ENCODE data around the gene DGKD. TPM values are rescaled to one million over a fixed set of nuclear protein-coding genes. Genes with fewer than 3 reads are reported as not detected.

DGKD gene
- total RNA-seq, 1 experiment from 2014 or later = 105 TPM

- Histone ChIP-seq H3K27me3 (replicated peaks; ENCODE audit: control insufficient read depth, insufficient read depth, low read length) (no peaks in the 10 kb centered on the region), H3K4me3 (ENCODE audit: low read depth, low read length) (no peak overlapping the region), H3K4me1 (peaks cover 10% of the 10 kb centered on the region; the same call in 1 of the 2 replicates), H3K9me3 (no peaks in the 10 kb centered on the region), H3K36me3 (ENCODE audit: control insufficient read depth, insufficient read depth, low read length) (no peaks in the 10 kb centered on the region)
- Mint-ChIP-seq H3K27me3 (ENCODE audit: insufficient read depth, unreplicated experiment) (no peaks in the 10 kb centered on the region), H3K4me3 (ENCODE audit: unreplicated experiment) (no peak overlapping the region), H3K36me3 (ENCODE audit: insufficient read depth, unreplicated experiment) (peaks cover 6% of the 10 kb centered on the region), H3K27ac (ENCODE audit: unreplicated experiment) (no peak overlapping the region), H3K9me3 (ENCODE audit: unreplicated experiment) (no peaks in the 10 kb centered on the region), H3K4me1 (ENCODE audit: low read depth, unreplicated experiment) (no peaks in the 10 kb centered on the region)
- no TSS peak for BruUV-seq (replicated peaks)
- ChIA-PET POLR2A (interaction anchor here (0.7 kb wide), 1 partner anchor 26 kb away, joined by 3 read pairs; no protein-coding TSS in a partner anchor), CTCF (no interaction called here)
- no peak for DNase-seq
- intact Hi-C loops (cut with micrococcal nuclease; ENCODE audit: unreplicated experiment) = no loop called here
- TF ChIP-seq CTCF (IDR thresholded peaks at IDR 0.05; ENCODE audit: insufficient read depth in 1 of 2, low read depth in 1 of 2, low read length in 1 of 2, severe bottlenecking in 1 of 2, unreplicated experiment in 1 of 2) = no peak
Measured at GRCh38 chr2:233495503-233496496, 141.5 kb downstream of the DGKD start.

- BruUV-seq (replicated peaks) = no TSS peak
- DNase-seq = no peak
- no peaks in the 10 kb centered on the region for H3K27me3 Mint-ChIP-seq (ENCODE audit: insufficient read depth, unreplicated experiment)
- POLR2A ChIA-PET = no interaction called here
- no peak overlapping the region for H3K27ac Mint-ChIP-seq (ENCODE audit: unreplicated experiment)
- H3K9me3 Mint-ChIP-seq (ENCODE audit: unreplicated experiment) = peaks cover 15% of the 10 kb centered on the region
- CTCF ChIA-PET = no interaction called here
- Histone ChIP-seq H3K9me3 (no peaks in the 10 kb centered on the region), H3K27me3 (replicated peaks; ENCODE audit: control insufficient read depth, insufficient read depth, low read length) (no peaks in the 10 kb centered on the region), H3K4me1 (peaks cover 10% of the 10 kb centered on the region; the same call in 1 of the 2 replicates), H3K36me3 (ENCODE audit: control insufficient read depth, insufficient read depth, low read length) (no peaks in the 10 kb centered on the region), H3K4me3 (ENCODE audit: low read depth, low read length) (no peak overlapping the region)
- intact Hi-C loops (cut with micrococcal nuclease; ENCODE audit: unreplicated experiment) = no loop called here
- no peak for TF ChIP-seq CTCF (IDR thresholded peaks at IDR 0.05; ENCODE audit: insufficient read depth in 1 of 2, low read depth in 1 of 2, low read length in 1 of 2, severe bottlenecking in 1 of 2, unreplicated experiment in 1 of 2)
- H3K4me1 Mint-ChIP-seq (ENCODE audit: low read depth, unreplicated experiment) = no peaks in the 10 kb centered on the region
- peaks cover 4% of the 10 kb centered on the region for H3K36me3 Mint-ChIP-seq (ENCODE audit: insufficient read depth, unreplicated experiment)
- H3K4me3 Mint-ChIP-seq (ENCODE audit: unreplicated experiment) = no peak overlapping the region
Measured at GRCh38 chr2:233497692-233498091, 143.4 kb downstream of the DGKD start.

- no peak for TF ChIP-seq CTCF (IDR thresholded peaks at IDR 0.05; ENCODE audit: insufficient read depth in 1 of 2, low read depth in 1 of 2, low read length in 1 of 2, severe bottlenecking in 1 of 2, unreplicated experiment in 1 of 2)
- Mint-ChIP-seq H3K36me3 (ENCODE audit: insufficient read depth, unreplicated experiment) (no peaks in the 10 kb centered on the region), H3K9me3 (ENCODE audit: unreplicated experiment) (peaks cover 20% of the 10 kb centered on the region), H3K4me1 (ENCODE audit: low read depth, unreplicated experiment) (no peaks in the 10 kb centered on the region), H3K27me3 (ENCODE audit: insufficient read depth, unreplicated experiment) (no peaks in the 10 kb centered on the region), H3K4me3 (ENCODE audit: unreplicated experiment) (no peak overlapping the region), H3K27ac (ENCODE audit: unreplicated experiment) (no peak overlapping the region)
- BruUV-seq (replicated peaks) = no TSS peak
- Histone ChIP-seq H3K36me3 (ENCODE audit: control insufficient read depth, insufficient read depth, low read length) (no peaks in the 10 kb centered on the region), H3K4me3 (ENCODE audit: low read depth, low read length) (no peak overlapping the region), H3K27me3 (replicated peaks; ENCODE audit: control insufficient read depth, insufficient read depth, low read length) (no peaks in the 10 kb centered on the region), H3K4me1 (peaks cover 10% of the 10 kb centered on the region; the same call in 1 of the 2 replicates), H3K9me3 (no peaks in the 10 kb centered on the region; the same call in 1 of the 2 replicates)
- ChIA-PET POLR2A (interaction anchor here (0.7 kb wide), 1 partner anchor 56 kb away, joined by 3 read pairs; no protein-coding TSS in a partner anchor), CTCF (no interaction called here)
- DNase-seq = no peak
- intact Hi-C loops (cut with micrococcal nuclease; ENCODE audit: unreplicated experiment) = no loop called here
Measured at GRCh38 chr2:233498126-233498525, 143.8 kb downstream of the DGKD start.

All from Caco-2 (cell line).